ENCODE data around the gene FOXN3. TPM values are rescaled to one million over a fixed set of nuclear protein-coding genes. Genes with fewer than 3 reads are reported as not detected.

FOXN3 gene
- total RNA-seq, 4 donors from 2014 or later: 66.1 to 130 (median 109) TPM

- intact Hi-C loops (cut with DNase I; ENCODE audit: low total_unique reads): loop anchor here (10.0 kb wide), 1 partner anchor 253 kb away; no protein-coding TSS in a partner anchor
- no peak for TF ChIP-seq POLR2A (IDR thresholded peaks at IDR 0.05)
- no peak for TF ChIP-seq POLR2AphosphoS5 (IDR thresholded peaks at IDR 0.05)
- TF ChIP-seq, protein P1, sequence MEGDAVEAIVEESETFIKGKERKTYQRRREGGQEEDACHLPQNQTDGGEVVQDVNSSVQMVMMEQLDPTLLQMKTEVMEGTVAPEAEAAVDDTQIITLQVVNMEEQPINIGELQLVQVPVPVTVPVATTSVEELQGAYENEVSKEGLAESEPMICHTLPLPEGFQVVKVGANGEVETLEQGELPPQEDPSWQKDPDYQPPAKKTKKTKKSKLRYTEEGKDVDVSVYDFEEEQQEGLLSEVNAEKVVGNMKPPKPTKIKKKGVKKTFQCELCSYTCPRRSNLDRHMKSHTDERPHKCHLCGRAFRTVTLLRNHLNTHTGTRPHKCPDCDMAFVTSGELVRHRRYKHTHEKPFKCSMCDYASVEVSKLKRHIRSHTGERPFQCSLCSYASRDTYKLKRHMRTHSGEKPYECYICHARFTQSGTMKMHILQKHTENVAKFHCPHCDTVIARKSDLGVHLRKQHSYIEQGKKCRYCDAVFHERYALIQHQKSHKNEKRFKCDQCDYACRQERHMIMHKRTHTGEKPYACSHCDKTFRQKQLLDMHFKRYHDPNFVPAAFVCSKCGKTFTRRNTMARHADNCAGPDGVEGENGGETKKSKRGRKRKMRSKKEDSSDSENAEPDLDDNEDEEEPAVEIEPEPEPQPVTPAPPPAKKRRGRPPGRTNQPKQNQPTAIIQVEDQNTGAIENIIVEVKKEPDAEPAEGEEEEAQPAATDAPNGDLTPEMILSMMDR (IDR thresholded peaks at IDR 0.05): no peak
- TF ChIP-seq EP300 (IDR thresholded peaks at IDR 0.05; ENCODE audit: low read depth): no peak
- no peak for DNase-seq
- Histone ChIP-seq H3K4me3 (no peak overlapping the region), H3K9me3 (no peaks in the 10 kb centered on the region), H3K27ac (peak overlapping the region; percentile 66 to 81 (median 80)), H3K4me1 (peaks cover 22 to 63% (median 51%) of the 10 kb centered on the region in 4 donors), H3K36me3 (no peaks in the 10 kb centered on the region), H3K27me3 (no peaks in the 10 kb centered on the region)
- in situ Hi-C loops (cut with MboI; ENCODE audit: low pct_ligation_motif_present in 1 of 4, low pct_unique_long_range_greater_than_20kb in 1 of 4, low sequenced_read_pairs in 3 of 4): no loop called here
- WGBS, 2 donors (ENCODE audit: low coverage in 1 of 2): 94% methylated on average over 2 of the region's 2 CpGs
These were observed 11.1 kb upstream of the FOXN3 start for GRCh38 chr14:89428173-89428523.

- Histone ChIP-seq H3K4me3 (no peak overlapping the region), H3K27ac (peak overlapping the region; percentile 66 to 81 (median 80)), H3K4me1 (peaks cover 22 to 69% (median 57%) of the 10 kb centered on the region in 4 donors), H3K27me3 (no peaks in the 10 kb centered on the region), H3K9me3 (no peaks in the 10 kb centered on the region), H3K36me3 (no peaks in the 10 kb centered on the region)
- WGBS, 2 donors (ENCODE audit: low coverage in 1 of 2): 63 to 78% methylated on average over 4 to 11 of the region's 11 CpGs
- in situ Hi-C loops (cut with MboI; ENCODE audit: low pct_ligation_motif_present in 1 of 4, low pct_unique_long_range_greater_than_20kb in 1 of 4, low sequenced_read_pairs in 3 of 4): no loop called here
- intact Hi-C loops (cut with DNase I; ENCODE audit: low total_unique reads): loop anchor here (10.0 kb wide), 1 partner anchor 253 kb away; no protein-coding TSS in a partner anchor
- no peak for DNase-seq
- TF ChIP-seq POLR2AphosphoS5 (IDR thresholded peaks at IDR 0.05) (no peak), EP300 (IDR thresholded peaks at IDR 0.05; ENCODE audit: low read depth) (no peak), POLR2A (IDR thresholded peaks at IDR 0.05) (no peak)
- TF ChIP-seq, protein P1 (IDR thresholded peaks at IDR 0.05): no peak
These were observed 10.6 kb upstream of the FOXN3 start for GRCh38 chr14:89427426-89428172.

DNA sequence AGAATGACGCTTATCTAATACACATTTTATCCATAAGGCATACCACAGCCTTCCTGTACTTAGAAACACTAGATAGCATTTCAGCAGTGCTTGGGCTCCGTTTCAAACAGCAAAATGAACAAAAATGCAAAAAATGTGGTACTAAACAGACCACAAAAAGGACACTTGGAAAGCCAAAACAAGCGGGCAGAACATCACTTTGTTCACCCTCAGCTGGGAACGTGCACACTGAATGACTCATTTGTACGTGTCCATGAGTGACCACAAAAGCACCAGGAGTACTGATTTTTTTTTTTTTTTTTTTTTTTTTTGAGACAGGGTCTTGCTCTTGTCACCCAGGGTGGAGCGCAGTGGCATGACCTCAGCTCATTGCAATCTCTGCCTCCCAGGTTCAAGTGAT, 8.9 kb upstream of the FOXN3 start:
- 77 to 80% methylated on average over 6 of the region's 6 CpGs for whole genome bisulfite sequencing, 2 donors (ENCODE audit: low coverage in 1 of 2)
- DNase-seq: peak; percentile 33
- in situ Hi-C loops (cut with MboI; ENCODE audit: low pct_ligation_motif_present in 1 of 4, low pct_unique_long_range_greater_than_20kb in 1 of 4, low sequenced_read_pairs in 3 of 4): no loop called here
- TF ChIP-seq POLR2AphosphoS5 (IDR thresholded peaks at IDR 0.05): no peak
- TF ChIP-seq POLR2A (IDR thresholded peaks at IDR 0.05): no peak
- TF ChIP-seq EP300 (IDR thresholded peaks at IDR 0.05; ENCODE audit: low read depth): no peak
- TF ChIP-seq, protein P1 (IDR thresholded peaks at IDR 0.05): no peak
- Histone ChIP-seq H3K4me1 (peaks cover 22 to 72% (median 54%) of the 10 kb centered on the region in 4 donors), H3K27me3 (no peaks in the 10 kb centered on the region), H3K9me3 (no peaks in the 10 kb centered on the region), H3K27ac (no peak overlapping the region), H3K36me3 (no peaks in the 10 kb centered on the region), H3K4me3 (no peak overlapping the region)
- intact Hi-C loops (cut with DNase I; ENCODE audit: low total_unique reads): loop anchor here (10.0 kb wide), 1 partner anchor 251 kb away; no protein-coding TSS in a partner anchor

DNA sequence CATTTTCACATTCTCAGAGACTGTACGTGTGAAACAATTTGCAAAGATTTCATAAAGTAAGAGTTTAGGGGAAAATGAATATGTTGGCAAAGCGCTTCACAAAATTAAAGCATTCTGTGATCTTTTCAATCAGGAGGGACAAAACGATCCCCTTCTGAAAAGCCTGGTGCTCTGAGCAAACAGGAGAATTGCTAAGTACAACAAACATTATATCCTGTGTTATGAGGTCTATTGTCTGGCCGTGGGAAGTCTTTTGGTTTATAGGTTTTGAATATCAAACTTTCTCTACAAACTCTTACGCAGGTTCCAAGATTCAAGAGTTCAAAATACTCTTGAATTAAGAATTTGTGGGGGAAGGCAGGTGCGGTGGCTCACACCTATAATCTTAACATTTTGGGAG, 7.2 kb upstream of the FOXN3 start:
- Histone ChIP-seq H3K36me3 (no peaks in the 10 kb centered on the region), H3K27me3 (no peaks in the 10 kb centered on the region), H3K9me3 (no peaks in the 10 kb centered on the region), H3K4me1 (peaks cover 13 to 70% (median 42%) of the 10 kb centered on the region in 4 donors), H3K27ac (peak overlapping the region; percentile 34 to 83 (median 58)), H3K4me3 (no peak overlapping the region)
- WGBS, 2 donors (ENCODE audit: low coverage in 1 of 2): 53 to 66% methylated on average over 6 of the region's 6 CpGs
- in situ Hi-C loops (cut with MboI; ENCODE audit: low pct_ligation_motif_present in 1 of 4, low pct_unique_long_range_greater_than_20kb in 1 of 4, low sequenced_read_pairs in 3 of 4) (loop anchor here in 2 of 4 donors (25.0 kb wide), 2 partner anchors 387 to 488 kb away; no protein-coding TSS in a partner anchor), intact Hi-C loops (cut with DNase I; ENCODE audit: low total_unique reads) (loop anchor here (10.0 kb wide), 1 partner anchor 249 kb away; no protein-coding TSS in a partner anchor)
- TF ChIP-seq POLR2A (IDR thresholded peaks at IDR 0.05): no peak
- no peak for TF ChIP-seq POLR2AphosphoS5 (IDR thresholded peaks at IDR 0.05)
- TF ChIP-seq EP300 (IDR thresholded peaks at IDR 0.05; ENCODE audit: low read depth): no peak
- TF ChIP-seq, protein P1 (IDR thresholded peaks at IDR 0.05): no peak
- no peak for DNase-seq

All from transverse colon (tissue), 4 donors.